Right atrium auricular region (tissue), 2 donors: ENCODE measurements around the gene AP1S2. TPM values are rescaled to one million over a fixed set of nuclear protein-coding genes. Genes with fewer than 3 reads are reported as not detected.

ENCODE experiments used
- DNase-seq: peaks from one replicate; pipeline ENCODE4 v3.0.0-alpha.2; 2019; ENCODE audit warnings: low spot score
- H3K27ac ChIP-seq, 2 donors: fragments of 200-600 bp; sonication (generic); 1 replicate in 1 of 2; 2 replicates in 1 of 2; pipeline ENCODE4 v1.5.1; 2016 to 2019
- H3K27me3 ChIP-seq, 2 donors: fragments of 200-600 bp; sonication (generic); one replicate each; pipeline versions ENCODE4 v1.5.1 to v1.6.0; 2017 to 2019
- H3K36me3 ChIP-seq: fragments of 200-600 bp; sonication (generic); one replicate; pipeline ENCODE4 v1.5.1; 2016
- H3K4me1 ChIP-seq, 2 donors: fragments of 200-600 bp; sonication (generic); one replicate each; pipeline versions ENCODE4 v1.5.1 to v1.6.0; 2017 to 2019
- H3K4me3 ChIP-seq, 2 donors: fragments of 200-600 bp; sonication (generic); 1 replicate in 1 of 2; 2 replicates in 1 of 2; pipeline ENCODE4 v1.5.1; 2017 to 2019; ENCODE audit warnings: mild to moderate bottlenecking in 1 of 2, moderate library complexity in 1 of 2
- H3K9me3 ChIP-seq, 2 donors: fragments of 200-600 bp; sonication (generic); one replicate each; pipeline ENCODE4 v1.5.1; 2019
- CTCF ChIP-seq, 2 donors: fragments of 200-600 bp; sonication (generic); IDR thresholded peaks; one replicate each; pipeline ENCODE4 v1.5.1; 2019; ENCODE audit warnings: antibody characterized with exemption in 2 of 2
- total RNA-seq, 2 donors: library from RNA; depleted of rRNA; stranded (reverse); fragments of >200 nt; gene quantifications; one replicate each; pipeline ENCODE4 v1.1.0, GENCODE V29; 2016

AP1S2 gene
- total RNA-seq, 2 donors from 2014 or later, result 101 to 184 TPM

GRCh38 chrX:15874672-15875071, 20.1 kb upstream of the AP1S2 start:
- Histone ChIP-seq H3K27me3 (no peaks in the 10 kb centered on the region), H3K9me3 (peaks cover 0 to 6% of the 10 kb centered on the region in 2 donors), H3K4me3 (no peak overlapping the region), H3K4me1 (no peaks in the 10 kb centered on the region), H3K36me3 (no peaks in the 10 kb centered on the region), H3K27ac (no peak overlapping the region)
- no peak for TF ChIP-seq CTCF (IDR thresholded peaks at IDR 0.05)
- no peak for DNase-seq

GRCh38 chrX:15873566-15873965, 19.0 kb upstream of the AP1S2 start:
- TF ChIP-seq CTCF (IDR thresholded peaks at IDR 0.05), result no peak
- no peak for DNase-seq
- no peaks in the 10 kb centered on the region for H3K36me3 ChIP-seq
- no peak overlapping the region for H3K27ac ChIP-seq
- peaks cover 0 to 2% of the 10 kb centered on the region in 2 donors for H3K9me3 ChIP-seq
- H3K27me3 ChIP-seq, result no peaks in the 10 kb centered on the region
- H3K4me3 ChIP-seq, result no peak overlapping the region
- no peaks in the 10 kb centered on the region for H3K4me1 ChIP-seq

GRCh38 chrX:15870310-15870709, 15.7 kb upstream of the AP1S2 start:
- TF ChIP-seq CTCF (IDR thresholded peaks at IDR 0.05), result no peak
- no peaks in the 10 kb centered on the region for H3K36me3 ChIP-seq
- H3K27me3 ChIP-seq, result no peaks in the 10 kb centered on the region
- H3K4me1 ChIP-seq, result no peaks in the 10 kb centered on the region
- DNase-seq, result no peak
- no peaks in the 10 kb centered on the region for H3K9me3 ChIP-seq
- no peak overlapping the region for H3K4me3 ChIP-seq
- H3K27ac ChIP-seq, result no peak overlapping the region

- H3K27ac ChIP-seq, result no peak overlapping the region
- no peaks in the 10 kb centered on the region for H3K36me3 ChIP-seq
- H3K4me1 ChIP-seq, result no peaks in the 10 kb centered on the region
- no peak for TF ChIP-seq CTCF (IDR thresholded peaks at IDR 0.05)
- no peaks in the 10 kb centered on the region for H3K27me3 ChIP-seq
- no peak overlapping the region for H3K4me3 ChIP-seq
- no peaks in the 10 kb centered on the region for H3K9me3 ChIP-seq
- DNase-seq, result no peak
These were observed 15.1 kb upstream of the AP1S2 start for GRCh38 chrX:15869695-15870094.

- no peak for TF ChIP-seq CTCF (IDR thresholded peaks at IDR 0.05)
- H3K4me1 ChIP-seq, result no peaks in the 10 kb centered on the region
- DNase-seq, result no peak
- no peaks in the 10 kb centered on the region for H3K27me3 ChIP-seq
- H3K36me3 ChIP-seq, result no peaks in the 10 kb centered on the region
- H3K27ac ChIP-seq, result no peak overlapping the region
- H3K9me3 ChIP-seq, result no peaks in the 10 kb centered on the region
- H3K4me3 ChIP-seq, result no peak overlapping the region
These were observed 11.5 kb upstream of the AP1S2 start for GRCh38 chrX:15866147-15866546.

- no peaks in the 10 kb centered on the region for H3K4me1 ChIP-seq
- no peaks in the 10 kb centered on the region for H3K27me3 ChIP-seq
- TF ChIP-seq CTCF (IDR thresholded peaks at IDR 0.05), result no peak
- no peaks in the 10 kb centered on the region for H3K9me3 ChIP-seq
- peak overlapping the region in 1 of 2 donors; percentile 45 for H3K27ac ChIP-seq
- no peak for DNase-seq
- no peak overlapping the region for H3K4me3 ChIP-seq
- no peaks in the 10 kb centered on the region for H3K36me3 ChIP-seq
These were observed 10.0 kb upstream of the AP1S2 start for GRCh38 chrX:15864629-15865028.
